Inflammatory macrophage (primary cell): ENCODE data around the gene PLCH2.

Experiments used
- DNase-seq, 2 donors: peaks; one replicate each; pipeline ENCODE4 v3.0.0-alpha.2; 2020 to 2022

PLCH2 gene

DNA sequence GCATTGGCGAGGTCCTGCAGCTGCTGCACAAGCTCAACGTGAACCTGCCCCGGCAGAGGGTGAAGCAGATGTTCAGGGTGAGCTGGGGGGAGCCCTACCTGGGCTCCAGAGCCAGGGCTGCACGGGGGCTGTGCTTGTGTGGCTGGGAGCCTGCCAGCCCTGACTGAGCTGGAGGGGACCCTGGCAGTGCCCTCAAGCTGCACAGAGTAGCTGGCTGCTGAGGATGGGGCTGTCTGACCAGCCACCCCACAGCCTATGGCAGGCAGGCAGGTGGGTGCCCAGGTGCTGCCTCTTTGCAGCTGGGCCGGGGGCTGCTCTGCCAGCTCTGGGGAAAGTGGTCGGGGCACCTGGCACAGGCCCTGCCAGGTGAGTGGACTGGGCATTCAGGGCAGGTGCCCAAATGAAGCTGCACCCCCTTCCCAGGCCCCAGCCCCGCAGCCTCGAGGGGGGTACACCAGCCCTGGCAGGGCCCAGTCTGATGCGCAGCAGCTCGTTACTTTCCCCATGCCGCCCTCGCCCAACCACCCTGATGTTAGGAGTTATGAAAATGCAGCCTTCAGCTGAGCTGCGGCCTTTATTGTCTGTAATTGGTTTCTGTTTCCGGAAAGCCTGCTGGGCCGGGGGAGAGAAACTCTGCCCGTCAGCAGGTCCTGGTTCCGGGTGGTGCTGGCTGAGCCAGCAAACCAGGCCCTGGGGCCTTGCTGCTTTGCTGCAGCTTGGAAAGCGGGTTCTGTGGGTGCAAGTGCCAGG is 4.3 kb downstream of the PLCH2 start:
- DNase-seq: no peak

DNA sequence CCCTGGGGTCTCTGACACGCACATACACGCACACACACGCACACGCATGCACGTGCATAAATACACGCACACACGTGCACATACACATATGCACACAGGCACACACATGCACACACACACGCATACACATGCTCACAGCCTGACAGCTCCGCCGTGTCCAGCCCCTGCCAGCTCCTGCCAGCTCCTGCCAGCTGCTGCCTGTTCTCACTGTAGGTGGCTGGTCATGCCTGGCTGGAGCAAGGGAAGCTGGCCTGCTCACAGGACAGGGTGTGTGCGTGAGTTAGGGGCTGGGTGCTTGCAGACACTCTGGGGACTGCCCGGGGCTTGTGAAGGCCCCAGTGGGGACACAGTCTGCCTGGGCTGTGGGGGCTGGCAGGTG is 4.9 kb downstream of the PLCH2 start:
- DNase-seq: no peak

DNA sequence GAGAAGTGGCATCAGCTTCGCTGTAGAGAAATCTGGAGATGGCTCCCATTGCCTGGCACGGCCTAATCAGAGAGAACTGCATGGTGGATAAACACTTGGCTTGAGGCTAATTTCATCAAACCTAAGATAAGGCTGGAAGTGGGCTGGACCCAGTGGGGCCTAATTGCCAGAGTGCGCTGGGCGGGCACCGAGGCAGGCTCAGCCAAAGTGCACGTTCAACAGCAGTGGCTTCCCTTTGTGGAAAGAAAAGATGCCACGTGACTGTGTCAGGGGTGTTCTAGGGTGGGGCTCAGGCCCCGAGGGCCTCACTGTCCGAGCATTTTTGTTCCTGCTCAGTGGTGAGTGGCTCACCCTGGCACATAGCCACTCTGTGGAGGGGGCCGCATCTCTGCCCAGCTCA is 5.8 kb downstream of the PLCH2 start:
- DNase-seq: no peak

DNA sequence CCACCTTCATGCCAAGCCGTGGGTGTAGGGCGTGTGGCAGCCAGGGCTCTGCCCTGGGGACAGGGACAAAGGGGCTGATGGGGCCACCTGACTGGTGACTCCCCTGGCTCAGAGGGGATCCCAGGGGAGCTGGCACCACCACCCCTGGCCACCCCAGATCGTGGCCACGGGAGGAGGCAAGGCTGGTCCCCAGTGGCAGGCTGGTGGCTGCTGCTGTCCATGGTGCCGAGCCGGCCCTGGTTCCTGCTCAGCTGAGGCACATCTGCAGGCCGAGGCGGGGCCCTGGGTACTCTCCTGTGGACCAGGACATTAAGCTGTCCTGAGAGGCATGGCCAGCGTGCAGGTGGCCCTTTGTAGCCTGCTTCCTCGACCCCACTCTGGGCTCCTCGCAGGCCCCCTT is 6.5 kb downstream of the PLCH2 start:
- DNase-seq: no peak

DNA sequence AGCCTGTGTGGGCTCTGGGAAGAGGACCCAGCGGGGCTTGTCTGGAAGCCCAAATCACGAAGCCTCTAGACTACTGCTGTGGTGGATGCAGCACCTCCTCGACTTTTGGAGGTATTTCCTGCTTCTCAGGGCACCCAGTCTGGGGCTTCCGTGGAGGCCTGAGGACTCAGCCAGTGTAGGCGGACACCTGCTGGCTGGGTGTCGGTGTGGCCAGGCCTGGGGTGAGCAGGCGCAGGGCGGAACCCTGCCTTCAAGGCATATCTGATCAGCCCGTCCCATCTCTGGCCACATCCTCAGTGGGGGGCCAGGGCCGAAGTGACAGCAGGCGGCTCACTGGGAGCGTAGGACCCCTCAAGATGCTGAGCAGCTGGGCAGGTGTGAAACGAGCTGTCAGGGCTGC is 6.9 kb downstream of the PLCH2 start:
- no peak for DNase-seq

DNA sequence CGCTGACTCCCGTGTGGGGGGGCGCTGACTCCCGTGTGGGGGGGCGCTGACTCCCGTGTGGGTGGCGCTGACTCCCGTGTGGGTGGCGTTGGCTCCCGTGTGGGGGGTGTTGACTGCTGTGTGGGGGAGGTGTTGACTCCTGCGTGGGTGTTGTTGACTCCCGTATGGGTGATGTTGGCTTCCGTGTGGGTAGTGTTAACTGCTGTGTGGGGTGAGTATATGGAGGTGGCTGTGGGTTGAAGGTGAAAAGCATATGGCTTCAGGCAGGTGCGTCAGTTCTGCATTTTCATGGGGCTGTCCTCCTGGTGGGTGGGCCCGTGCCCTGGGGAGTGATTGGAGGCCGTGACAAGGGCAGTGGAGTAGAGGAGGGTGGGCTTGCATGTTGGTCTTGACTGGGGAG is 7.9 kb downstream of the PLCH2 start:
- DNase-seq: no peak

DNA sequence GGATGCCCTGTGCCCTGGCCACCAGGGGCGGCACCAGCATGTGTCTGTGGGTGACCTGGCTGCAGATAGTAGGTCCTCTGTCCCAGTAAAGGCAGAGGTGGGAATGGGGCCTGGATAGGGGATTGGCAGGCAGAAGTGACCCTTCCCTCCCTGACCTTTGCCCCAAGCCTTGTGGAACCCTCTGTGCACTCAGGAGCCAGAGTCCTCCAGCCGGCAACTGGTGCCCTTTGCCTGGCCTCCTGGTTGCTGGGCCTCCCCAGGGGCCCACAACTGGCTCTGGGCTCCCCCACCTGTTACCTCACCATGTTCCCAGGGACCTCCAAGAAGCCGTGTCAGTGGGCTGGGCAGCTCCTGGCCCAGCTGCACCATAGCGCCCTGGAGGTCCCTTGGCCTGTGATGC is 10.0 kb downstream of the PLCH2 start:
- DNase-seq: no peak

DNA sequence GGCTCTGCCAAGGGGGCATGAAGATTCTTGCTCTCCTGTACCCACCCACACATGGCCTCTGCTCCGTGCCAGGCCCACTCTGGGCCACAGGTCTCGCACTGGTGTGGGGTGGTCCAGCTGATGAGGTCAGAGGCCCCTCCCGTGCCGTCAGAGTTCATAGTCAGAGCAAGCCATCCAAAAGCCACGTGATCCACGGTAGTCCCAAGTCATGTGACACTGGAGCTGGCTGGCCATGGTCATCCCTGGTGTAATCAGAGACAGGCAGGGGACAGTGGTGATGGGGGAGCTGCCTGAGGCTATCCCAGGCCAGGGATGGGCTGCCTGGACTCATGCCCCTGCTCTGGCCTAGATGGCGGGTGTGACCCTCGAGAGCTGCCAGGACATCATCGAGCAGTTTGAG is 10.5 kb downstream of the PLCH2 start:
- no peak for DNase-seq

DNA sequence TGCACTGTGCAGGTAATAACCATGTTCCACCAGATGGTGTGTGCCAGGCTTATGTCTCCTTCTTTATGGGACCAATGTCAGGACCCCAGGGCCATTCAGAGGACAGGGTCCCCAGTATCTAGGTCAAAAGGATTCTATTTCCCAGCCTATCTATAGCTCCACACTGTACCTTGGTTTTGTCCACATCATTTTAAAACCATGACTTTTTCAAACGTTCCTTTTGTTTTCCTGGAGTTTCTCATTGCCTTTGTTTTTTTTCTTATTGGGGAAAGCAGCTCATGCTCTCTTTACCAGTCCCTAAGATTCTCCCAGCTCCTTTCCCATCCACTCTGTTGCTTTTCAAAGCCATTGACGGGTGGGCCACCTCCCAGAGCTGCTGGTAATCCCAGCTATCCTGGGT is 12.6 kb downstream of the PLCH2 start:
- no peak for DNase-seq

DNA sequence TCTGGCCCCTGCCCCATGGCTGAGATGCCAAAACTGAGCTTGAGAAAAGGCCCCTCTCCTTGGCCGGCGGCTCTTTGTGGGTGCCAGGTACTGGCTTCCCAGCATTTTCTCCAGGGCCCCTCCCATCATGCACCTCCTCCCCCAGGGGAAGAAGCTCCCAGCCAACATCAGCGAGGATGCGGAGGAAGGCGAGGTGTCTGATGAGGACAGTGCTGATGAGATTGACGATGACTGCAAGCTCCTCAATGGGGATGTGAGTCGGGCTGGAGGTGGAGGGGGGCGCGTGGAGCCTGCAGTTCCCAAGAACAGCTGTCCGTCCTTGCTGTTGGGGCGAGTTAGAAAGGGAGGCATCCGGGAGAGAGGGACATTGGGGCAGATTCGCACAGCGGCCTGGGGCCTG is 13.5 kb downstream of the PLCH2 start:
- no peak for DNase-seq

DNA sequence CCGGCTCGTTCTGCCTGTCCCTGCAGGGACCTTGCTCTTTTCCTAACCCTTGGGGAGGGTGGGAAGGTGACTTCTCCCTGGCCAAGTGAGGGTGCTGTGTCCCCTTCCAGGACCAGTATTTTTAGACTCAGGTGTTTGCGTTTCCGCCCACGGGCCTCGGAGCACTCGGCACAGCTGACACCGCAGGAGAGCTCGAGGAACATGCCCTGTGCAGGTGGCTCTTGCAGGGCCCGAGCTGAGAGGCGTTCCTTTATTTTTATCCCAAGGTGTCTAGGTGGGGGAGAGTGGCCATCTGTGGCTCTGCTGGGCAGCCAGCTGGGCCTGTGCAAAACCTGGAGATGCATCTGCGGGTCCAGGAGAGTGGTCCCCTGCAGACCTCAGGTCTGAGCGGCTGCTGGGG is 16.0 kb downstream of the PLCH2 start:
- DNase-seq: no peak

DNA sequence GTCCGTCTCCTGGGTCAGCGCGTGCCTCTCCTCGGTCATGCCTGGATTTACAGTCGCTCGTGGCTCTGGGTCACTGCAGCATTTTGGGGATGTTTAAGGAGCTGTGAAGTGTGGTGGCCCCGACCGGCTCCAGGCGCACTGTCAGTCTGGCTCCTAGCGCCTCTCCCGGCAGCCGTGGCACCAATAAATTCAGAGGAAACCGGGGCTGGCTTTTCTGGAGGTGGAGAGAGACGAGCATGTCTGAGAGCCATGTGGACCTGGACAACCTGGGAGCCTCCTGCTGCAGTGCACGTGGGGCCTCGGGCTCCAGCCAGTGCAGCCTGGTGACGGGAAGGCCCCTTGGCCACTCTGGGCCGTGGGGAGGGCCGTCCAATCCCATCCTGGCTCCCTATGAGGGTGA is 17.1 kb downstream of the PLCH2 start:
- no peak for DNase-seq

DNA sequence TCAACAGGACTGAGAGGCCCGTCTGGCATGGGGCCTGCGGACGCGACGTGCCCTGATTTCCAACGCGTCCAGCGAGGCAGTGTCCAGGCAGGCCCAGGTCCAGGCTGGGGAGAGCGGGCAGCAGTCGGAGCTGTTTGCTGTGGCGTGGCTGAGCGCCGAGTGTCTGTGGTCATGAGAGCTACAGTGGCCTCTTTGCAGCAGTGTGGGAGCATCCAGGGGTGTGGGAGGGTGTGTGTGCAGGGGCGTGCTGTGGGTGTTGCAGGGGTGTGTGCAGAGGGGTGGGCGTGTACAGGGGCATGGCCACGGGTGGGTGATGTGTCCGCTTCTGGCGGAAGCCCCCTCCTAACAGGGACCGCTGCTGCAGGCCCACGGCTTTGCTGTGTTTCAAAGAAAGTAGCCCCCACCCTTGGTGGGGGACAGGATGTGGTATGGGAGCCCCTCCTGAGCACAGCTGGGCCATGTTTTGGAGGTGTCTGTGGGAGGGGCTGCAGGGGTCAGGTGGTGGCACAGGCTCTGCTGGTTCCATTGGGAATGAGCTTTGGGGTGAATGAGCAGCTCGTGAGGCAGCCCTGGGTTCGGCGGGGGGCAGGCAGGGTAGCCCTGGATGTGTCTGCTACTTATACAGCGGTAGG is 17.7 kb downstream of the PLCH2 start:
- no peak for DNase-seq

DNA sequence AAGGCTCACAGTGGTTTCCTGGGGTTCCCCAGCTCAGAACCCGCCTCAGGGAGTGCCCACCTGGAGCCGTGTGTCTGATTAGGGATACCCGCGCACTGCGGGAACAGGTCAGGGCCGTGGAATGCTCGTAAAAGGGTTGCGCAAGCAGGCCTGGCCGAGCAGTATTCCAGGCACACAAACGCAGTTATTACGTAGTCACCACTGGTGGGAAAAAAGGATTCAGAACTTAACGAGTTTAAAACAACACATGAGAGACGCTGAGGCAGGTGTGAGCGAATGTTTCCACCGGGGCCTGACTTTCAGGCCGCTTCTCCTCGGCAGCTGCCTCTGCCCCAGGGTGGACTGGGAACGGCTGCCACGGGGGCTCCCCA is 18.2 kb downstream of the PLCH2 start:
- DNase-seq: no peak

DNA sequence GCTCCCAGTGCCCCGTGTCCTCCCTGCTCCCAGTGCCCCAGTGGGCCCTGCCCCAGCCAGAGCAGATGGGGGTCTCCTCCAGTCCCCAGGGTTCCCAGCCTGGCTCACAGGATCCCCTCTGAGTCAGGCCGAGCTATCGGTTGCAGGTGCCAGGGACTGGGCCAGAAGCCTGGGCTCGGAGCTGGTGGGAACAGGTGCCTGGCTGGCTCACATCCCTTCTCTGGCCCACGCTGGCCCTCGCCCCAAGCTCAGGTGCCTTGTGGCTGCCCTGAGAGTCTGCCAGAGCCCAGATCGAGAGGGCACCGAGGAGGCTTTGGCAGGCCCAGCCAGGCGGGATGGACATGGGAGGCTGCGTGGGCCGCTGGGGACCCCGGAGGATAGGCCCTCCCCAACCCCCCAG is 18.9 kb downstream of the PLCH2 start:
- no peak for DNase-seq

DNA sequence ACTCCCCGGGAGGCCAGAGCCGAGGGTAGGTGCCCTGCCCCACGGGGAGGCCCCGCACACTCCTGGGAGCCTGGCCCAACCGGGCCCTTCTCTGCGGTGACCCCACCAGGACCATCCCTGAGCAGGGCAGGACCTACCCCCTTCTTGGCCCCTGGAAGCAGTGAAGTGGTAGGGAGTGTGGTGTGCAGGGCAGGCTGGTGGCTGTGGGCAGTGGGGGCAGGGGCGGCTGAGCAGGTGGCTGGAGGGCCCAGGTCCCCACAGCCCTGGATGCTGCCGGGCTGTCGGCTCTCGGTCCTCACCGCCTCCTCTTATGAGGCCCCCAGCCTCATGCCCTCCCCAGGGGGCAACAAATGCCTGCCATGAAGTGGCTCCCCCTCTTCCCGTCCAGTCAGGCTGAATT is 19.5 kb downstream of the PLCH2 start:
- no peak for DNase-seq

DNA sequence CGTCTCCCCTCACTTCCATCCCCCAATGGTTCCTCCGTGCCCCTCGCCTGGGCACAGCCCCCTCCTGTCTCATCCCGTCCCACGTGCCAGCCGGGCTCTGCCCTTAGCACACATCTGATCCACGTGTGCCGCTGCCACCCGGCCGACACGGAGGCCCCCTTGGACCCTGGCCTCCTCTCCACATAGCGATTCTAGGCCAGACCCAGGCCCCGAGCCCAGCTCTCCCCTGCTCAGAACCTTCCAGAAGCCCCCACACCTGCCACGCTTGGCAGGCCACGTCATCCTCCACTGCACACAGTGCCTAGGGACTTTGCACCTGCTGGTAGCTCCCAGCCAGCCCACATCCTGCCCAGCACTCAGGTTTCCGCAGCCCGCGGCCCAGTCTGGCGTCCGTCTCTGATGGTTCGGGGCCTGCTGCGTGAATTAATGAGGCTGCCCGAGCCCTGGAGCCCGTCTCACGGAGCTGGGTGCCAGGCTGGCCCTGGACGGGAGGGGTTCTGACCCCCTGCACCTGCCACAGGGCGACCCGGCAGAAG is 20.1 kb downstream of the PLCH2 start:
- DNase-seq: no peak

DNA sequence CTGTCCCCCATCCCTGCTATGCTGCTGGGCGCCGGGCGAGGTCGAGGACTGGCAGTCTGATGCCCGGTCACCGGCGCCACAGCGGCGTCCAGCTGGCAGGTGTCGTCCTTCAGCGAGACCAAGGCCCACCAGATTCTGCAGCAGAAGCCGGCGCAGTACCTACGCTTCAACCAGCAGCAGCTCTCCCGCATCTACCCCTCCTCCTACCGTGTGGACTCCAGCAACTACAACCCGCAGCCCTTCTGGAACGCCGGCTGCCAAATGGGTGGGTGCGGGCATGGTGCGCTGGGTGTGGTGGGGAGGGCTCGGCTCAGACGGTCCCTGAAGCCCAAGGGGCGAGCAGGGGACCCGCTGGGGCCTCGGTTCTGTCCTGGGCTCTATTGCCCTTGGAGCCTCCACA is 20.7 kb downstream of the PLCH2 start:
- no peak for DNase-seq

DNA sequence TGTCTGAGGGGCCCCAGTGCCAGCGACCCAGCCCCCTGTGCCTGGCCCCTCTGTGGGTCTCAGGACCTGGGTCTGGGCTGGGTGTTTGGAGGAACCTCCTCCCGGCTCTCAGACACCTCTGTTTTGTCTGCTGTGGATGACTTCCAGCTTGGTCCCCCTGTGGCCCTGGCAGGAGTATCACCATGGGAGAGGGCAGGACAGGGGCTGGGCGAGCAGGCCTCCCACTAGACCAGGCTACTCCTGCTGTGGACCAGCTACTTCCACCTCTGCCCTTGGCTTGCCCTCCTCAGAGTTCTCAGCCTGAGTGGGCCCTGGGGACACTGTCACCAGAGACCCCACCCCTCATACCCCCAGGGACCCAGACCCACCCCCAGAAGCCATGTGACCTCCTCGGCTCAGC is 21.8 kb downstream of the PLCH2 start:
- no peak for DNase-seq

DNA sequence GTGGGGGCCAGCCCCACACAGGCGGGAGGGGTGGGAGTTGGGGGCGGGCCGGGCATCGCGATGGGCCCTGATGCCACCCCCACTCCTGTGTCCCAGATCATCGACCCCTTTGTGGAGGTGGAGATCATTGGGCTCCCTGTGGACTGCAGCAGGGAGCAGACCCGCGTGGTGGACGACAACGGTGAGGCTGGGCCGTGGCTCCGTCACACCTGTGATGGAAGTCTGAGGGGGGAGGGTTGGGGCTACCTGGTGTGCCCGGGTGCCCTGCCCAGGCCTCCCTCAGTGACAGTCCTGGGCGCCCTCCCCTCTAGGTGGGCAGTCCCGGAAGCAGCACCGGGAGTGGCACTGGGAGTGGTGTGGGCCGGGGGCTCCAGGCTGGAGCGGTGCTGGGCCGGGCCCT is 22.6 kb downstream of the PLCH2 start:
- DNase-seq: no peak

DNA sequence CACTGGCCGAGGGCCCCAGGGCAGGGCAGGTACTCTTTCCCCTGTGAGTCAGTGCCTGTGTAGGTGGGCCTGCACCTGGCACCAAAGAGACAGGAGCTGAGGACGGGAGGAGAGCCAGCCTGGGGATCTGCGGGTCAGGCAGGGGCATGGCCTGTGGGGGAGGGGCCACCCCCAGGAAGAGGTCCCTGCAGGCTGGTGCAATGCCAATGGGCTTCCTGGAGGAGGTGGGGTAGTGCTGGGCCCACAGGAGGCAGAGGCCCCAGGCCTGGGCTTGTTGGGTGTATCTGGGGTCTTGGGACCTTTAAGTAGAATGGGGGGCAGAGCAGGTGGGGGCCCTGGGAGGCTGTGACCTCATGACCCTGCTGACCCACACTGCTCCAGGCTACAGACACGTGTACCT is 23.2 kb downstream of the PLCH2 start:
- no peak for DNase-seq

DNA sequence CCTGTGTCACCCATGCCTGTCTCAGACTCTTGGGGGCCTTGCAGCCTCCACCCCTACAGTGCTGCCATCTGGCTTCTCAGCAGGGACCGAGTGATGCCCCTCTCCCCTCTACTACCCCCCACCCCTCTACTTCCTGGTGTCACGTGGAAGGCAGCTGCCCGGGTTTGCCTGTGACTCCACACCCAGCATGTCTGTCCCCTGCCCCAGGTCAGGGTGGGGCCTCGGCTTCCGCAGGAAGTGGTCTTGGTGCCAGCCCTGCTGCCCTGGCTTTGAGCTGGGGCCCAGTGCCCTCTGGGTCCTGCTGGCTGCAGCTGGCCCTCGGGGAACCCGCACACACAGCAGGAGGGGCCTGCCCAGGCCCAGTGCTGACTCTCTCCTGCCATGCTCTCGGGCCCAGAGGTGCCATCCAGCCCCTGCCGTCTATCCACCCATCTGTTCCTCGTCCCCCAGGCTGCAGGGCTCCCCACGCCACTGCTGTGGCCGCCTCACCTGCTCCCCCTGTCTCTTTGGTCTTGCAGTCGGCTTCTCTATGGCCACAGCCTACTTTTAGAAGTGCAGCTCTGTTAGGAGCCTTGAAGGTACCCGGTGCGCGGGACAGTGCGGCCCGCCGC is 24.0 kb downstream of the PLCH2 start:
- DNase-seq: no peak

DNA sequence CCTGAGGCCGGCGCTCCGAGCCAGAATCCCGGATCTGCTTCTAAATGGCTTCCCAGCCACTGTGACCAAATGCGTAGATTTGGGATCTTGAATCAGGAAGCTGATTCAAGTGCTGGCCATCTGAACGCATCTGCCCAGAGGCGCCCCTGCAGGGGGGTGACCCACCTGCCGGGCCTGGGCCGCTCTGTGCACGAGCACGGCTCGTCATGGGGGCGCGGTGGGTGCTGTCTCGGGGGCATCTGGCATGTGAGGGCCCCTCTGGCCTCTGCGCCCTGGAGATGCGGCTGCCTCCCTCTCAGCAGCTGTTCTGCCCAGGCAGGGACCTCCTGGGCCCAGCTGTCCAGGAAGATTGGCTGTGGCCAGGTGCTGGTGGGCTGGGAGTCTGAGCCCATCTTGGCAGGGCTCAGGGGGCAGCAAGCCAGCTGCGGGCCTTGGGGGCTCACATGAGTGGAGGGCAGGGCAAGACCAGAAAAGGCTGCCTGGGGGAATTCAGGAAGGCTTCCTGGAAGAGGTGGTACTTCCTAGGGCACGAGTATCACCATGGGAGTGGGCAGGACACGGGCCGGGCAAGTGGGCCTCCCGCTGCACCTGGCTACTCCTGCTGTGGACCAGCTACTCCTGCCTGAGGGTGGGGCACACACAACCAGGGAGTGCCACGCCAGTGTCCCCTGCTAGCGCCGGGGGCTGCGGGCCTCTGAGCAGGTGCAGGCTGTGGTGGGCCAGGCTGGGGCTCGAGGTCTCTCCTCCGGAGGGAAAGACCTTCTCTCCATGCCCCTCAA is 25.1 kb downstream of the PLCH2 start:
- no peak for DNase-seq

DNA sequence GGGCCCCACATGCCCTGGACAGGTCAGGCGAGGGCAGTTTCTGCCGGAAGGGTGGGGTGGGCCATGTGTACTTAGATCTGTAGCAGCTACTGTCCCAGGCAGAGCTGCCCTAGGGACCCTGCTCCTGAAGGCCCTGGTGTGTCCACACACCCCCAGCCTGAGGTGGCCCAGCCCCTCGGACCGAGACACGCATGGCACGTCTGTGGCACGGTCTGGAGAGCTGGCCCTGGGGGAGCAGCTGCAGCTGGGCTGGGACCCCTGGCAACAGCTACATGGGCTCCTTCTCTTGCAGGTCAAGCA is 25.7 kb downstream of the PLCH2 start:
- DNase-seq: no peak
